Hepatocyte (in vitro differentiated cells): ENCODE data around the gene PRKACA. TPM values are rescaled to one million over a fixed set of nuclear protein-coding genes. Genes with fewer than 3 reads are reported as not detected.

Experiments
- DNase-seq: peaks from one replicate; pipeline ENCODE4 v3.0.0-alpha.2; 2016; ENCODE audit warnings: low spot score
- H2AFZ ChIP-seq: fragments of 200-600 bp; sonication (generic); 2 replicates; pipeline ENCODE4 v1.6.0; 2016; ENCODE audit warnings: antibody characterized with exemption, mild to moderate bottlenecking
- H3K27ac ChIP-seq: fragments of 200-600 bp; sonication (generic); 2 replicates; pipeline ENCODE4 v1.5.1; 2016; ENCODE audit warnings: mild to moderate bottlenecking
- H3K27me3 ChIP-seq: fragments of 200-600 bp; sonication (generic); 2 replicates; pipeline ENCODE4 v1.6.1; 2016
- H3K36me3 ChIP-seq: fragments of 200-600 bp; sonication (generic); replicated peaks from 2 replicates; pipeline ENCODE4 v1.5.1; 2016; ENCODE audit warnings: low read depth; ENCODE audit not compliant: insufficient read depth
- H3K4me1 ChIP-seq: fragments of 200-600 bp; sonication (generic); 2 replicates; pipeline ENCODE4 v1.5.1; 2016; ENCODE audit warnings: mild to moderate bottlenecking, moderate library complexity; ENCODE audit not compliant: insufficient read depth
- H3K4me2 ChIP-seq: fragments of 200-600 bp; sonication (generic); 2 replicates; pipeline ENCODE4 v1.6.0; 2016
- H3K4me3 ChIP-seq: fragments of 200-600 bp; sonication (generic); 2 replicates; pipeline ENCODE4 v1.5.1; 2016; ENCODE audit warnings: mild to moderate bottlenecking
- H3K79me2 ChIP-seq: fragments of 200-600 bp; sonication (generic); 2 replicates; pipeline ENCODE4 v1.6.0; 2017; ENCODE audit warnings: mild to moderate bottlenecking
- H3K9me2 ChIP-seq: fragments of 200-600 bp; sonication (generic); replicated peaks from 2 replicates; pipeline ENCODE4 v1.6.0; 2017; ENCODE audit warnings: mild to moderate bottlenecking; ENCODE audit not compliant: insufficient read depth
- H3K9me3 ChIP-seq: fragments of 200-600 bp; sonication (generic); 2 replicates; pipeline ENCODE4 v1.5.1; 2016; ENCODE audit warnings: low read depth, mild to moderate bottlenecking
- H4K20me1 ChIP-seq: fragments of 200-600 bp; sonication (generic); 2 replicates; pipeline ENCODE4 v1.6.0; 2016; ENCODE audit warnings: mild to moderate bottlenecking; ENCODE audit not compliant: insufficient read depth, poor library complexity, severe bottlenecking
- EZH2 ChIP-seq: fragments of 200-600 bp; sonication (generic); IDR thresholded peaks from 2 replicates; pipeline ENCODE4 v1.6.1; 2016; ENCODE audit warnings: antibody characterized with exemption, mild to moderate bottlenecking, borderline replicate concordance
- EZH2phosphoT487 ChIP-seq: fragments of 200-600 bp; sonication (generic); IDR thresholded peaks from one replicate; pipeline ENCODE4 v1.6.1; 2018; ENCODE audit warnings: antibody characterized with exemption, mild to moderate bottlenecking, low read depth, moderate library complexity; ENCODE audit not compliant: unreplicated experiment, severe bottlenecking
- WGBS: methylation state at CpG from one replicate; pipeline ENCODE4 v1.1.6; 2016; ENCODE audit warnings: low lambda C conversion rate; ENCODE audit errors: missing lambda C conversion rate; 5-methylcytosine and 5-hydroxymethylcytosine counted together
- polyA plus RNA-seq: library from polyadenylated mRNA; unstranded; fragments of >200 nt; fragmentation: Nextera tagmentation; extraction: Ambion mirVana; gene quantifications from 2 replicates; pipeline ENCODE4 v1.2.1, GENCODE V29; 2016
- total RNA-seq: library from RNA; depleted of rRNA; stranded (reverse); fragments of >200 nt; gene quantifications from 2 replicates; pipeline ENCODE4 v1.2.3, GENCODE V29; 2014
- TF ChIP-seq, protein P1 (sequence below): fragments of 200-600 bp; sonication (generic); IDR thresholded peaks from 2 replicates; pipeline ENCODE4 v1.5.1; 2016; ENCODE audit warnings: antibody characterized with exemption, mild to moderate bottlenecking; ENCODE audit not compliant: poor library complexity

The PRKACA gene
- total and polyA plus RNA-seq, 2 experiments from 2014 or later, result 13.4 to 41.5 TPM

DNA sequence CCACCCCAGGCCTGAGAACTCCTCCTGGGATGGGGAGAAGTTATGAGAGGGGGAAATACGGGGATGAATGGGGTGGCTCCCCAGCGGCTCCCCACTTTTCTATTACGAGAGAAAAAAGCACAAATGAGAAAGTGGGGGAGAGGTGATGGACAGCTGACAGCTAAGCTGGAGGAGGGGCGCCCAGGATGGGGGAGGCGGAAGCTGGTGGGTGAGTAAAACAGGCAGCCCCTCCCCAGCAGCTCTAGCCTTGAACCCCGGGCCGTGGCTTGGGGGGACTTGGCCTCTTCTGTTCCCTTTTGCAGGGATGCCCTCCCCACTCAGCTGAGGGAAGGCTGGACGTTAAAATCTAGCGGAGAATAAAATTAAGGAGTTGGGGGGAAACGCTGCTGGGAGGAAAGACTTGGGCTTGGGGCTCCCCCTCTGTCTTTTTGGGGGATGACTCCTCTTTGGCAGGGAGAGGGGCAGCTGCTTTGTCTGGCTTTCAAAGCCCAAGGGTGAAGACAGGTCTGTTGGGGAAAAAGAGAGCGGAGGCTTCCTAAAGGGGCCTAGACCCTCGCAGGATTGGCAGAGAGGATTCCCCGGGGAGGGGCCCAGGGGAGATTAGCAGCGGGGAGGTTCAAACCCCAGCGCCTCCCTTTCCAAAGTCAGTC, 25.6 kb downstream of the PRKACA start:
- H3K27ac ChIP-seq, result peak overlapping the region; percentile 98

DNA sequence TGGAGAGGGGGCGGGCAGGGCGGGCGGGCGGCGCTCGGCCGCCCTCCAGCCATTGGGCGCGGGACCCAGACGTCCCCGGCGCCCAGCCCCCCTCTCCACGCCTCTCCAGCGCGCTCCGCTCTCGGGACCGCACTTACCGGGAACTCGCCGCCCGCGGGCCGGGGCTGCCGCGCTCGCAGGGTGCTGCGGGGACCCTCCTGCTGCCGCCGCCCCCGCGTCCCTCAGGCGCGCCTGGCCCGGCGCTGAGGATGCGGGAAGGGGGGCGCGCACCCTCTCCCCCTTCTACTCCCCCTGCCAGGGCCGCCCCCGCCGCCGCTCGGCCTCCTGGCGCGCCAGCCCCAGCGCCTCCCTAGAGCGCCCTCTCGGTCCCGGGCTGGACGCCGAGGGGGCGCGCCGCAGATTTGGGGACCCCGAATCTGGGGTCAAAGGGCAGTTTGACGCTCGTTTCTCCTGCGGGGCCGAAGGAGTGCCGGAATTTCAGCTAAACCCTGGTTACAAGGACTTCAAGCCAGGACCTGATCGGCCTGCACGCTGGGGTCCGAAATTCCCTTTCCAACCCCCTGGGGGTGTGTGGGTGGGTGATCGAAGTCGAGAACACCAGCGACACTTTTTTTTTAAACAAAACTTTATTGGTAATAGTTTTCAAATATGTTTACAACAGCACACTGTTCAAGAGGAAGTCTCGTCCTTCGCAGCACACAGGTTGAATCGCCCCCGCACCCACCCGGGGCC, 26.3 kb downstream of the PRKACA start:
- Histone ChIP-seq H3K9me2 (no peaks in the 10 kb centered on the region), H3K27ac (peak overlapping the region; percentile 98), H4K20me1 (peaks cover 7% of the 10 kb centered on the region), H3K36me3 (no peaks in the 10 kb centered on the region), H3K4me2 (peak overlapping the region; percentile 96), H3K9me3 (no peaks in the 10 kb centered on the region), H3K27me3 (no peaks in the 10 kb centered on the region), H2AFZ (peak overlapping the region; percentile 92), H3K4me3 (peak overlapping the region; percentile 93), H3K79me2 (peaks cover 6% of the 10 kb centered on the region), H3K4me1 (no peaks in the 10 kb centered on the region)
- TF ChIP-seq EZH2, result no peak
- TF ChIP-seq, protein P1, sequence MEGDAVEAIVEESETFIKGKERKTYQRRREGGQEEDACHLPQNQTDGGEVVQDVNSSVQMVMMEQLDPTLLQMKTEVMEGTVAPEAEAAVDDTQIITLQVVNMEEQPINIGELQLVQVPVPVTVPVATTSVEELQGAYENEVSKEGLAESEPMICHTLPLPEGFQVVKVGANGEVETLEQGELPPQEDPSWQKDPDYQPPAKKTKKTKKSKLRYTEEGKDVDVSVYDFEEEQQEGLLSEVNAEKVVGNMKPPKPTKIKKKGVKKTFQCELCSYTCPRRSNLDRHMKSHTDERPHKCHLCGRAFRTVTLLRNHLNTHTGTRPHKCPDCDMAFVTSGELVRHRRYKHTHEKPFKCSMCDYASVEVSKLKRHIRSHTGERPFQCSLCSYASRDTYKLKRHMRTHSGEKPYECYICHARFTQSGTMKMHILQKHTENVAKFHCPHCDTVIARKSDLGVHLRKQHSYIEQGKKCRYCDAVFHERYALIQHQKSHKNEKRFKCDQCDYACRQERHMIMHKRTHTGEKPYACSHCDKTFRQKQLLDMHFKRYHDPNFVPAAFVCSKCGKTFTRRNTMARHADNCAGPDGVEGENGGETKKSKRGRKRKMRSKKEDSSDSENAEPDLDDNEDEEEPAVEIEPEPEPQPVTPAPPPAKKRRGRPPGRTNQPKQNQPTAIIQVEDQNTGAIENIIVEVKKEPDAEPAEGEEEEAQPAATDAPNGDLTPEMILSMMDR, result peak; percentile 43
- WGBS, result 2% methylated on average over 24 of the region's 72 CpGs
- peak; percentile 66 for DNase-seq

More for the DNA sequence above, 25.6 kb downstream of the PRKACA start:
- Histone ChIP-seq H3K4me3 (peak overlapping the region; percentile 93), H3K27me3 (no peaks in the 10 kb centered on the region), H4K20me1 (peaks cover 7% of the 10 kb centered on the region), H2AFZ (peak overlapping the region; percentile 92), H3K4me1 (no peaks in the 10 kb centered on the region), H3K9me2 (no peaks in the 10 kb centered on the region), H3K36me3 (no peaks in the 10 kb centered on the region), H3K9me3 (no peaks in the 10 kb centered on the region), H3K4me2 (peak overlapping the region; percentile 96), H3K79me2 (peaks cover 6% of the 10 kb centered on the region)
- DNase-seq, result no peak
- WGBS, result 14% methylated on average over 12 of the region's 15 CpGs
- TF ChIP-seq EZH2phosphoT487 (no peak), EZH2 (no peak)
- TF ChIP-seq, protein P1, result no peak

DNA sequence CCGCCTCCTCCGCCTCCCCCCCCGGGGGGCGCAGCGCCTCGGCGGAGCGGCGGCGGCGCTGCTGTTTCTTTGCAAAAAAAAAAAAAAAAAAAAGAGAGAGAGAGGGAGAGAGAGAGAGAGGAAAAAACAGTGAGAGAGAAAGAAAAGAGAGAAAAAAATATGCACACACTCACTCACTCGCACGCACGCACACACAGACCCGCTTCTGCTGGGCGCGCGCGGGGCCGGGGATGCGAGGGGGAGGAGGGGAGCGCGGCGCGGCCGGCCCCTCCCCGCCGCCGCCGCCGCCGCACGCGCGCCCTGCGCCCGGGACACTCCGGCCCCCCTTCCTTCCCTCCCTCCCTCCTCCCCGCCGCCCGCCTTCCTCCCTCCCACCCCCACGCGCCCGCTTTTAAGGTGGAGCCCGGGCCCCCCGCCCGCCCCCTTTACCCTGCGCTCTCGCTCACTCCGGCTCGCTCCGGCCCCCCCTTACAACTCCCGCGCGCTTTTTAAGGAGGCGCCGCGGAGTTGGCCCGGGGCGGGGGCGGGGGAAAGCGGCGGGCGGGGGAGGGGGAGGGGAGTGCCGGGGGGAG, 27.0 kb downstream of the PRKACA start, which contains the start of gene SAMD1:
Gene SAMD1, minus strand, starts transcription at position 243 of the 572 bp plus-strand sequence.
- H3K27me3 ChIP-seq, result no peaks in the 10 kb centered on the region
- peaks cover 6% of the 10 kb centered on the region for H3K79me2 ChIP-seq
- peak within 1 kb of the TSS; percentile 96 for H3K4me2 ChIP-seq
- peak within 1 kb of the TSS; percentile 92 for H2AFZ ChIP-seq
- no peaks in the 10 kb centered on the region for H3K9me2 ChIP-seq
- no CpG with 5 or more reads among the region's 65 CpGs for WGBS
- H3K4me1 ChIP-seq, result no peaks in the 10 kb centered on the region
- H3K27ac ChIP-seq, result peak within 1 kb of the TSS; percentile 98
- H4K20me1 ChIP-seq, result peaks cover 7% of the 10 kb centered on the region
- TF ChIP-seq EZH2, result no peak
- TF ChIP-seq, protein P1, result no peak
- TF ChIP-seq EZH2phosphoT487, result no peak
- H3K9me3 ChIP-seq, result no peaks in the 10 kb centered on the region
- peak; percentile 95 for DNase-seq
- H3K4me3 ChIP-seq, result peak within 1 kb of the TSS; percentile 93
- H3K36me3 ChIP-seq, result no peaks in the 10 kb centered on the region
